Measurements from ENCODE around the gene MMP20. TPM values are rescaled to one million over a fixed set of nuclear protein-coding genes. Genes with fewer than 3 reads are reported as not detected.

Gene MMP20
- total RNA-seq, 1 donor from 2014 or later = not detected

- DNase-seq = no peak
These were observed 33.9 kb downstream of the MMP20 start for GRCh38 chr11:102591160-102591718.

DNA sequence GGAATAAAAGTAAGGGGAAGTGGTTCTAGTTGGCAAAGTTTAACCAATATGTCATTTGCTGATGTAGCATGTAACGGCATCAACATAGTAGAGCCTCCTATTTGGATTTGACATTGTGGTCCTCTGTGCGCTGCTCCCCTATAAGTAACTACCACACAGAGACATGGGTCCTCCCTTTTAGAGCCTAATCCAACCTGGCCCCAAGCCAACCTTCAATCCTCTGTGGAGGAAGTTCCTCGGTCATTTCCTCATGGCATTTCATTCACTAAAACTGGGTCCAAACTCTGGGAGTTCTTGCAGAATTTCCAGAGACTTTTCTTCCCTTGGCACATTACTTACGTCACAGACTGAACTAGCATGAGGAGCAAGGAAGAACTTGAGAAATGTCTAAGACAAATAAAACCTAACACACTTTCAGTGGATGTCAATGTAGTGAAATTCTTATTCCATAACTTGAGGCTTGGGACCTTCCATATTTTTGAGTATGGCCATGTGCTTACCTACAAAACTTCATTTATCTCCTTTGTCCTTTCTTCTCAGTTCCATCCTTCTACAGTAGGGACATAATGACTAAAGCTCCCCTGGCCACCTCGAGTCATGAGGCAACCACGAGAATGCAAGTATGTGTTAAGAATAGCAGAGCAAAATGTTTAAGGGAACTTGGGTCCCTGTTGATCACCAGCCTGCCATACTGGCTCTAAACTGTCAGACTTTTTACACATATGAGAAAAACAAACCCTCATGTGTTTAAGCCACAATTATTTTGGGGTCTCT lies 34.7 kb downstream of the MMP20 start:
- DNase-seq = no peak

DNA sequence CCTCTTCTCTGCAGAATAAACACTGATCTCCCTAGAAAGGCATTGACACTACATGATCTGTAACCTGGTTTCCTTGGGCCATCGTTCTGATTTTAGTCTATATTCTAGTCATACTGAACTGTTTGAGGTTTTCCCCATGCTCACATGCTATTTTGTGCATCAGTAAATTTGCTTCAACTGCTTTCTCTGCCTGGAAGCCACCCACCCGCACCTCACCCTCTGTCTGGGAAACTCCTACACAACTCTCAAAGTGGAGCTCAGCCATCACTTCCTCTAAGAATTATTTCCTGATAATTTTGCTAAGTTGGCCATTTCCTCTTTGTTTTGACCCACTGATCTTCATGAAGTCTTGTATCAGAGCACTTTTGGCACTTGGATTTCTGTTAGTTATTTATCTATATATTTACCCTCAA lies 36.1 kb downstream of the MMP20 start:
- no peak for DNase-seq

- DNase-seq = no peak
These were observed 37.4 kb downstream of the MMP20 start for GRCh38 chr11:102587722-102588121.

GRCh38 chr11:102583141-102583873 lies 41.8 kb downstream of the MMP20 start:
- no peak for DNase-seq

GRCh38 chr11:102582140-102582539 lies 43.0 kb downstream of the MMP20 start:
- no peak for DNase-seq

GRCh38 chr11:102581066-102581465 lies 44.1 kb downstream of the MMP20 start:
- no peak for DNase-seq

DNA sequence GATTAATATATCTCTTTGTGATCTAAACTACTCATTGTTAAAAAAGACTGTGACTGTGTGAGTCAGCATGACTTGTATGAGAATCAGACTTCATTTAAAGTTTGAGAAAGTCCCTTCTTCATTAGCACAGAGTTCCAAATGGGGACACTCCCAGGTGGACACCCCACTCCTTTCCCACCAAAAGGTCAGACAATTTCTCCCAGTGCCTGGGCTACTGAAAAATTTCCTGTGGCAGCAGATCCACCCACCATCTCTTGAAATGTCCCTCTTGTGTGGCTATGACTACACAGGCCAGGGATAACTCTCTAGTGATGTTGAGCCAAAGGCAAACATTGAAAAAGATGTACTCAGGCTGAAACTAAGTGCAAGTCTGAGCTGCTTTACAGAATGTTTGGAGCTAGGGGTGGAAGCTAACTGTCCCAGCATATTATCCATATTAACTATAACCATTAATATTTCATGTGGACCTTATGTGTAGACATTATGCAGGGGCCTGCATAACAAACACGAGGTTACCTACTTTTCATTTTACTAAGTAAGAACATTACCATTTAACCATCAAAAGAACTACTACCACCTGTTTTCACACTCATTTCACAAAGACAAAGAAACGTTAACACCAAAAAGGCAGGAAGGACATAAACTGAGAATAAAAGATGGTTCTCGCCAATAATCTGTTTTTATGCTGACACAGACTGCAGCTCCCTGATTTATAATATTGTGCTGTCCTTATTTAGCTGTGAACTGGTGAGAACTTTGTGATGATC lies 44.8 kb downstream of the MMP20 start:
- DNase-seq = no peak

DNA sequence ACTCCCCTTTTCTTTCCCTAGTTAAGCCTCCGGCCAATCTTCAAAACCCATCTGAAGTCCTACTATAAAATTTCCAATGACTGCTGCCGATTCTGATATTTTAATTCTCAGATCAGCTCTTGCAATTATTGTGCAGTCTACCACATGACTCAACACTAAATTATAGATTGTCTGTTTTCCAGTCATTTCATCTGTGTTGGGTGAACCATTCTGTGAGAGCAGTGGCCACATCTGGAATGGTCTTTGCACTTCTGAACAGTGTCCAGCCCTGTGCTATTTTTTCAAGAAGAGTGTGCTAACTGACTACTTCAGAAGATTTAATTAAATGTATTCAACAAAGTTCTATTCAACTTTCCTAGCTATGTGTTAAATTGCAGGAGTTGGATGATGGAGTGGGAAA lies 47.4 kb downstream of the MMP20 start:
- DNase-seq = no peak

GRCh38 chr11:102577182-102577581 lies 48.0 kb downstream of the MMP20 start:
- DNase-seq = no peak

DNA sequence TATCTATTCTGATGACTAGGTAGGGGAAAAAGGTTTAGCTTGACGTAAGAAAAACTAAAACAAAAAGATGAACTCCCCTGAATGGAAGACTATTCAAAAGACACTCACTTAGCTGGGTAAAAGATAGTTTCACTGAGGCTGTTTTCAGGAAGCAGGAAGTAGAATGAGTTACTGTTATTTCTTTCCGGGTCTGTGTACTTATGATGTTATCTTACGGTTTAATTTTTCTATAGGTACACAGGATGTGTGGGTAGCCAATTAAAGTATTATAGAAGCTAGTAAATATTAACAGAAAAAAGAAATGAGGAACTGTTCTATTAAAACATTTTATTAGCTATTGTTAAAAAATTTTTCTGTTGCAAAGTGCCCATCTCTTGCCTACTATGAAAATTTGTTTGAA lies 48.8 kb downstream of the MMP20 start:
- peak; percentile 9 for DNase-seq

GRCh38 chr11:102575012-102575411 lies 50.1 kb downstream of the MMP20 start:
- no peak for DNase-seq

DNA sequence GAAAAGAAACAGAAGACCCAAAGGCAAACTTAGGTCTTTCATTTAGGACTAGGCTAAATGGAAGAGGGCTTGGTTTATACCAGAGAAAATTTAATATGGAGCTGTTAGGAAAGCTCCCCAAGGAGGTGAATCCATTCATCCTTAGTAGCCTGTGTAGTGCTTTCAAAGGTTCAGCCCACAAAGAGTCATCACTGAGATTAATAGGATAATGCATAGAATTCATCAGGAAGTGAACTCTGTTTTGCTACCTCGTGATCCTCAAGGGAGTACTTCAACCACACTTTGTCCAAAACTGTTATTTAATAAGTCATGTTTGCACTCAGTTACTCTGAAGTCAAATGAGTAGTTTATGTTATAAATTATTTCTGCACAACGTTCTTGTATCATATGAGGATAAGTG lies 51.3 kb downstream of the MMP20 start:
- DNase-seq = peak; percentile 57

- no peak for DNase-seq
These were observed 52.4 kb downstream of the MMP20 start for GRCh38 chr11:102572554-102573220.

GRCh38 chr11:102568851-102569250 lies 56.3 kb downstream of the MMP20 start:
- DNase-seq = no peak

DNA sequence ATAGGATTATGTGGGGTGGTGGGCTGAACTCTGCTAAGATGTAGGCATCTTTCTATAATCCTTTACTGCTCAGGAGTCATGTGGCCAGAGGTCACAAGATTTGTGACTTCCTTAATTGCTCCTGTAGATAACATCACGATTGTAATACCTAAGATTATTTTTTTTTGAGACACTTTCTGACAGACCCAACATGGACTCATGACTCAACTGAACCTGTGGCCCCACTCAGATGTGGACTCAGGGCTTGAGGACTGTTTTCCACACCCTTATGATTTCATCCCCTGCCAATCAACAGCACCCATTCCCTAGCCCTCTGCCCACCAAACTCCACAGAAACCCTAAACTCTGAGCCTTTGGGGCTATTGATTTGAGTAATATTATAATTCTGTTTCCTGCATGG lies 59.0 kb downstream of the MMP20 start:
- DNase-seq = no peak

DNA sequence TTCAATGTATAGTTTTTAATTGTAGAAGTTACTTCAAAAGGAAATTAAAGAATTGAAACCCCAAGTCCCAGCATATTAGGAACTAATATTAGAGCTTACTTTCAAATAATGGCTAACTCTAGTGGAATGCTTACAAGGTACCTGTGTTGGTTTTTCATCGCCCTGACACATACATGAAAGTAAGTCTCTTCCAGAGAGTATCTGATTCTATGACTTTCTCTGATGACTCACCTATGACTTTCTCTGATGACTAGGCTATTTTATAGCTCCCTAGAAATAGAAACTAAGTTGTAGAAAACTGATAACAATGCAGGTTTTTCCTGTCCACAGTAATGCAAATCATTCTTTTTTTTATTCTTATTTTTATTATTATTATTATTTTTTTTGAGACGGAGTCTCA lies 61.0 kb downstream of the MMP20 start:
- peak; percentile 64 for DNase-seq

DNA sequence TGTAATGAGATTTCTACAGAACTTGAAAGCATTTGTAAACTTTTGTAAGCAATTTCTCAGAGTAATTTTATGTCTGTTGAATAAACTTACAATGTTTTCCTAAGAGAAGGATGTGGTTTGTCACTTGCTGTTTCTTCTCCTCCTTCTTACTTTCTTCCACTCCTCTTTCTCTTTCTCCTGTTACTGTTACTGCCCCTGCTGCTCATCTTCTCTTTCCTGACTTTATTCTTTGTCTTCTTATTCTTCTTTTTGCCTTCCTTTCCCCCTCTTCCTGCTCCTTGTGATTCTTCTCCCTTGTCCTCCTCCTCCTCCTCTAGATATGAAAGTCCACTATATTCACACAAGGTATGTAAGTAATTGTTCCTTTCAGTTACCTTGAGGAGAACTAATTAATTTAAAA lies 63.5 kb downstream of the MMP20 start:
- DNase-seq = no peak

GRCh38 chr11:102560555-102561011 lies 64.5 kb downstream of the MMP20 start:
- DNase-seq = no peak

DNA sequence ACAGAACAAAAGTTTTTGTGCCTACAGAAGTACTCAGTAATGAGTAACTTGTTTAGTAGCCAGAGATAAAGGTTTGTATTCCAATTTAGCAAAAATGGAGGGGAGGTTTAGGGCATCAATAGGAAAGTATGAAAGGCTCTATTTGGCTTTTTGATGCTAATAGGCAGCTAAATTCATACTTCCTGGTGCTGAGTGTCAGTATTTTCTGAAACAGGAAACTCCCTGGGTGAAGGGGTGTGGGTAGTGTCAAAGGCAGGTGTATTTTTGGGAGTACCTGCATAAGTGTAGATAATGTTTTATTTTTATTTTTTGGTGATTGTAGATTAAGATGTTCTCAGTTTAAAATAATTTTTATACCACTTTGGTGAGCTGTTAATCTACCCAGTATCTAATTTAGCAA lies 65.3 kb downstream of the MMP20 start:
- no peak for DNase-seq

DNA sequence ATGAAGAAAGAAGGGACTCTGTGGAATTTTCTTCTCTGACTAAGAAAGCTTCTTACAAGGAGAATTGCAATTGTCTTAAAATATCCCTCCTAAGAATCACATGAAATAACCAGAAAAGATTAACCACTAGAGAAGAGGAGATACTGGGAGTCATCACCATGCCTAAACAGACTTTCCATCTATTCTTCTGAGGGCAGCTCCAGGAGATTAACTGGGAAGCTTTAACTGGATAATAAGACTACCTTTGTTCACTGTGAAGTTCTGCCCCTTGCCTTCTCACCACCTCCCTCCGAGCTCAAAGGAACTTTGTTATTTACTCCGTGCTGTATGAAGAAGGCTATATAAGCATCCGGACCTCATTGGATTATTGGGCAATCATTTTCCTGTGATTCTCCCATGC lies 70.0 kb downstream of the MMP20 start:
- no peak for DNase-seq

GRCh38 chr11:102553835-102554282 lies 71.3 kb downstream of the MMP20 start:
- no peak for DNase-seq
